Type B pancreatic cell (in vitro differentiated cells): ENCODE data around the gene TMEM131L. TPM values are rescaled to one million over a fixed set of nuclear protein-coding genes. Genes with fewer than 3 reads are reported as not detected.
A peak's percentile ranks its signal among the peaks of the same experiment; 100 is the strongest.
"Not testable (repeated sequence)": the region's sequence is repeated elsewhere in the genome, so short reads cannot be mapped to it uniquely, and the experiment has no call there.

Experiments used
- DNase-seq: peaks from one replicate; pipeline ENCODE4 v3.0.0; 2021; ENCODE audit warnings: mixed read lengths; ENCODE audit not compliant: unreplicated experiment; ENCODE audit errors: extremely low spot score
- H3K27ac Mint-ChIP-seq: 2 replicates; pipeline ENCODE4 v1.8.0; 2021; ENCODE audit warnings: mild to moderate bottlenecking, mixed read lengths
- H3K27me3 Mint-ChIP-seq: 2 replicates; pipeline ENCODE4 v1.8.0; 2021; ENCODE audit warnings: mixed read lengths
- H3K36me3 Mint-ChIP-seq: 2 replicates; pipeline ENCODE4 v1.8.0; 2021; ENCODE audit warnings: mixed read lengths
- H3K4me1 Mint-ChIP-seq: one replicate; pipeline ENCODE4 v1.8.0; 2021; ENCODE audit warnings: mixed read lengths; ENCODE audit not compliant: unreplicated experiment
- H3K4me3 Mint-ChIP-seq: 2 replicates; pipeline ENCODE4 v1.8.0; 2021; ENCODE audit warnings: mild to moderate bottlenecking, mixed read lengths
- H3K9me3 Mint-ChIP-seq: 2 replicates; pipeline ENCODE4 v1.8.0; 2021; ENCODE audit warnings: mixed read lengths
- total RNA-seq: library from RNA; stranded (reverse); gene quantifications from 2 replicates; pipeline ENCODE4 v1.2.1, GENCODE V29; 2021; ENCODE audit warnings: low replicate concordance
- TF ChIP-seq, protein P1 (sequence below): fragments of 200-600 bp; sonication (generic); conservative IDR thresholded peaks from 2 replicates; pipeline ENCODE4 v1.5.0; 2021; ENCODE audit warnings: antibody characterized with exemption, mild to moderate bottlenecking

TMEM131L gene
- total RNA-seq, 1 donor from 2014 or later = 21.3 TPM

GRCh38 chr4:153468587-153468986, 2.4 kb downstream of the TMEM131L start:
- Mint-ChIP-seq H3K27me3 (peaks cover 22% of the 10 kb centered on the region), H3K27ac (no peak overlapping the region), H3K4me1 (peaks cover 34% of the 10 kb centered on the region), H3K36me3 (peaks cover 4% of the 10 kb centered on the region), H3K9me3 (no peaks in the 10 kb centered on the region), H3K4me3 (peak overlapping the region; percentile 20)
- no peak for DNase-seq
- TF ChIP-seq, protein P1, sequence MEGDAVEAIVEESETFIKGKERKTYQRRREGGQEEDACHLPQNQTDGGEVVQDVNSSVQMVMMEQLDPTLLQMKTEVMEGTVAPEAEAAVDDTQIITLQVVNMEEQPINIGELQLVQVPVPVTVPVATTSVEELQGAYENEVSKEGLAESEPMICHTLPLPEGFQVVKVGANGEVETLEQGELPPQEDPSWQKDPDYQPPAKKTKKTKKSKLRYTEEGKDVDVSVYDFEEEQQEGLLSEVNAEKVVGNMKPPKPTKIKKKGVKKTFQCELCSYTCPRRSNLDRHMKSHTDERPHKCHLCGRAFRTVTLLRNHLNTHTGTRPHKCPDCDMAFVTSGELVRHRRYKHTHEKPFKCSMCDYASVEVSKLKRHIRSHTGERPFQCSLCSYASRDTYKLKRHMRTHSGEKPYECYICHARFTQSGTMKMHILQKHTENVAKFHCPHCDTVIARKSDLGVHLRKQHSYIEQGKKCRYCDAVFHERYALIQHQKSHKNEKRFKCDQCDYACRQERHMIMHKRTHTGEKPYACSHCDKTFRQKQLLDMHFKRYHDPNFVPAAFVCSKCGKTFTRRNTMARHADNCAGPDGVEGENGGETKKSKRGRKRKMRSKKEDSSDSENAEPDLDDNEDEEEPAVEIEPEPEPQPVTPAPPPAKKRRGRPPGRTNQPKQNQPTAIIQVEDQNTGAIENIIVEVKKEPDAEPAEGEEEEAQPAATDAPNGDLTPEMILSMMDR = no peak

DNA sequence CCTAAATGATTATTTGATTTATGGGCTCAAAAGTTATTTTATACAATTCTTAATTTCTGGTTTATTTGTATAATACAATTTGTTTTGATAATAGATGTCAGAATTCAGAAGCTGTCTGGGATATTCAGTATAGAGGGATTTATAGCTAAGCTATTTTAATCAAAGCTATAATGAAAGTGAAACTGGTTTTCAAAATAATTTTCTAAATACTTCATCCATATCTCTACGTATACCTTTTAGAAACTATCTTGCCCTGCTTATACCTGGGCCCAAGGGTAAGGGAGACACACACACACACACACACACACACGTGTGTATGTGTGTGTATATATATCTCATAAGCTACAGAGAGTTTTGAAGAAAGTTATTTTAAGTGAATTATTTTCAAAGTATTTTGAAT, 2.9 kb downstream of the TMEM131L start:
- TF ChIP-seq, protein P1 = no peak
- Mint-ChIP-seq H3K27me3 (peaks cover 20% of the 10 kb centered on the region), H3K36me3 (peaks cover 6% of the 10 kb centered on the region), H3K27ac (no peak overlapping the region), H3K4me3 (no peak overlapping the region), H3K4me1 (peaks cover 34% of the 10 kb centered on the region), H3K9me3 (no peaks in the 10 kb centered on the region)
- DNase-seq = no peak

- Mint-ChIP-seq H3K4me1 (peaks cover 24% of the 10 kb centered on the region), H3K36me3 (peaks cover 15% of the 10 kb centered on the region)
- not testable (repeated sequence) for H3K9me3 Mint-ChIP-seq, H3K27ac Mint-ChIP-seq, H3K4me3 Mint-ChIP-seq, H3K27me3 Mint-ChIP-seq, DNase-seq
Measured at GRCh38 chr4:153471071-153471697, 5.0 kb downstream of the TMEM131L start.

DNA sequence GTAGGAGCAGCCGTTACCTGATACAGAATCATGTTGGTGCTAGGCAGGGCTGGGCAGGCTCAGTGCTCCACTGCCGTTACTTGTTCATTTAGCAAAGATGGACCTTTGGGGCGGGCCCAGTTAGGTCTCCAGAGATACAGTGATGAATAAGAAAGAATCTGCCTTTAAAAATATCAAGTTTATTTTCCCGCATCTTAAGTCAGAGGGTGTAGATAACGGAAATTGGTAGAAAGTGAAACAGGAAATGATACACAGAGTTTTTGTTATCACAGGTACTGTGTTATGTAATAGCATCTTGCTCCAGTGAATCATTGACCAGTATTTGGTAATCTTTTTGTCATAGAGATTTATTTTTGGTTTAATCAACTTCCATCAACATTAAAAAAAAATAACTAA, 5.5 kb downstream of the TMEM131L start:
- H3K27ac Mint-ChIP-seq = no peak overlapping the region
- no peak for DNase-seq
- H3K36me3 Mint-ChIP-seq = peaks cover 15% of the 10 kb centered on the region
- no peaks in the 10 kb centered on the region for H3K9me3 Mint-ChIP-seq
- H3K4me3 Mint-ChIP-seq = no peak overlapping the region
- H3K4me1 Mint-ChIP-seq = peaks cover 24% of the 10 kb centered on the region
- TF ChIP-seq, protein P1 = no peak
- peaks cover 4% of the 10 kb centered on the region for H3K27me3 Mint-ChIP-seq

DNA sequence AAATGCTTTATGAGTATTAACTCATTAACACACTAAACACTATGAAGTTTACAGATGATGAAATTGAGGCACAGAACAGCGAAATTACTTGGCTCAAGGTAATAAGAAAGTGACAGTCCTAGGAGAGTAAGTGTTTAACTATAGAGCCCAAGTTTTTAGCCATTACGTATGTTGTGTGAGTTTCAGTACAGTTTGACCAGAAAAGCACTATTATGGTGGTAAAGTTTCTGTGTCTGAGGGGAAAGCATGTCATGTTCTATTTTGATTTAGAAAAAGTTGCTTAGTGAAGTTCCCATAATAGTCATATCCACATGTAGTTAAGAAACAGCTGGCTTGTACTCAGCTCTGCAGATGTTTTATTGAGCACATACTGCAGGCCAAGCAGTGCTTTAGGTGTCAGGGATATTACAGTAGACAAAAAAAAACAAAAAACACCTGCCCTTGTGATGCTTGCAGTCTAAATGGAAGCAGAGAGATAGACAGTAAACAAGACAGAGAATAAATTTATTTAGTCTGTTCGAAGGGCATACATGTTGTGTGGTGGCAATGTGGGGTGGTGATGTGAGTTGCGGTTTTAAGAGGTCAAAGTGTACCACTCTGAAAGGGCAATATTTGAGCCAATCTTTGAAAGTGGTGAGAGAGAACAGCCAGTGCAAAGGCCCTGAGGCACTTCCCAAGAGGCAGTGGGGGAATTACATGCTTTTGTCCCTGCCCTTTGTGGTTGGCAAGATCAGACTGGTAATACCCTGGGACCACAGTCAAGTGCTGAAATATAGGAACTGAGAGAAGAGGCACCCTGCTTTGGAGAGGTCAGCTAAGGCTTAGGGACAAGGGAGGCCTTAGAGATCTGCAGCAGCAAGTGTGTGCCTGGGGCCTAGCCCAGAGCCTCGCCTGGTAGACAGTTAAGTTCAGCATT, 6.2 kb downstream of the TMEM131L start:
- H3K36me3 Mint-ChIP-seq = peaks cover 20% of the 10 kb centered on the region
- TF ChIP-seq, protein P1 = no peak
- no peak overlapping the region for H3K27ac Mint-ChIP-seq
- DNase-seq = no peak
- H3K4me3 Mint-ChIP-seq = no peak overlapping the region
- no peaks in the 10 kb centered on the region for H3K9me3 Mint-ChIP-seq
- H3K4me1 Mint-ChIP-seq = peaks cover 28% of the 10 kb centered on the region
- H3K27me3 Mint-ChIP-seq = peaks cover 4% of the 10 kb centered on the region

- H3K4me1 Mint-ChIP-seq = peaks cover 17% of the 10 kb centered on the region
- no peak overlapping the region for H3K4me3 Mint-ChIP-seq
- TF ChIP-seq, protein P1 = no peak
- DNase-seq = no peak
- peaks cover 4% of the 10 kb centered on the region for H3K27me3 Mint-ChIP-seq
- H3K9me3 Mint-ChIP-seq = no peaks in the 10 kb centered on the region
- H3K36me3 Mint-ChIP-seq = peaks cover 20% of the 10 kb centered on the region
- H3K27ac Mint-ChIP-seq = no peak overlapping the region
Measured at GRCh38 chr4:153474251-153474650, 8.1 kb downstream of the TMEM131L start.
